DOHH2 (cell line): ENCODE data around the gene SIPA1L3.

ENCODE experiments used
- CTCF ChIP-seq: fragments of 200-600 bp; sonication (generic); IDR thresholded peaks from one replicate; pipeline ENCODE4 v1.5.1; 2014; ENCODE audit warnings: antibody characterized with exemption, mild to moderate bottlenecking, low read depth, low read length; ENCODE audit not compliant: poor library complexity, severe bottlenecking
- EZH2phosphoT487 ChIP-seq: fragments of 200-600 bp; sonication (generic); IDR thresholded peaks from 2 replicates; pipeline ENCODE4 v1.6.1; 2017; ENCODE audit warnings: borderline replicate concordance, mild to moderate bottlenecking, antibody characterized with exemption, low read length, moderate library complexity, mixed read lengths

GRCh38 chr19:37973666-37974065 lies 66.7 kb downstream of the SIPA1L3 start:
- no peak for TF ChIP-seq CTCF
- TF ChIP-seq EZH2phosphoT487, result no peak
